ENCODE measurements around the gene NAE1. TPM values are rescaled to one million over a fixed set of nuclear protein-coding genes. Genes with fewer than 3 reads are reported as not detected.

NAE1 gene
- total RNA-seq, 1 experiment from 2014 or later: 70.7 TPM

DNA sequence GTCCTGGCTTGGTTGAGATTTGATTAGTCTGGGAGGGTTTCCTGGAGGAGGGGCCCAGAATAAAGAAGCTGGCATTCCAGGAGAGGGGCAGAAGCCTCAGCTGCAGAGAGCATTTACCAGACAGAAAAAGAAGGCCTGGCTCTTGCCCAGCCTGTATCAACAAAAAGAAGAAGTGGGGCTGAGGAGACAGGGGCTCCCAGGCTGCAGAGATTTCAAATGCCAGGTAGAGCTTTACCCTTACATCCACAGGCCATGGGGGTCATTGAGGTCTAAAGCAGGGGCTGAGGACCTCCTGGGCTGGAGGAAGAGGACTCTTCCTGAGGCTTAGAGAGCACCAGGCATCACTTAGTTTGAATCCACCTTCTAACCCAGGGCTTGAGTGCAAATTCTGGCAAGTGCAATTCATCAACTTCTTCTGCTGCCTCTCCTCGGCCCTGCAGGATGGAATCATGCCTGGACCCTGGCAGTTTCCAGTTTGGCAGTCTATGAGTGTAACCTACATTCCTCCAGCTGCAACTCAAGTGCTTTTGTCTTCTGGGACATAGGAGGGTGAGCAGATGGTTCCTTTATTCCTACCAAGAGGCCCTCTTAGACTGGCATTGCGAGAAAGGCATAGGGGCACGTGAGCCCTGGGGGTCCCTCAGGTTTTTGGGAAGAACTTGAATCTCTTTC lies 28.8 kb upstream of the NAE1 start:
- Histone ChIP-seq H3K27ac (ENCODE audit: low read length) (no peak overlapping the region), H3K4me3 (ENCODE audit: low read depth in 2 of 2, low read length in 2 of 2) (no peak overlapping the region), H3K9me3 (ENCODE audit: control insufficient read depth, insufficient read depth, low read depth, low read length) (no peaks in the 10 kb centered on the region), H3K4me1 (ENCODE audit: control insufficient read depth, insufficient read depth, low read length) (no peaks in the 10 kb centered on the region), H3K36me3 (ENCODE audit: control insufficient read depth, insufficient read depth, low read length) (no peaks in the 10 kb centered on the region), H3K27me3 (ENCODE audit: control insufficient read depth, insufficient read depth, low read length) (no peaks in the 10 kb centered on the region)
- ATAC-seq (no peak), DNase-seq (ENCODE audit: low read depth, low spot score) (no peak)
- no peak for TF ChIP-seq SIN3A (IDR thresholded peaks at IDR 0.05; ENCODE audit: borderline replicate concordance, insufficient read depth, low read depth, low read length)
- TF ChIP-seq CTCF (IDR thresholded peaks at IDR 0.05): no peak
- TF ChIP-seq, protein P1, sequence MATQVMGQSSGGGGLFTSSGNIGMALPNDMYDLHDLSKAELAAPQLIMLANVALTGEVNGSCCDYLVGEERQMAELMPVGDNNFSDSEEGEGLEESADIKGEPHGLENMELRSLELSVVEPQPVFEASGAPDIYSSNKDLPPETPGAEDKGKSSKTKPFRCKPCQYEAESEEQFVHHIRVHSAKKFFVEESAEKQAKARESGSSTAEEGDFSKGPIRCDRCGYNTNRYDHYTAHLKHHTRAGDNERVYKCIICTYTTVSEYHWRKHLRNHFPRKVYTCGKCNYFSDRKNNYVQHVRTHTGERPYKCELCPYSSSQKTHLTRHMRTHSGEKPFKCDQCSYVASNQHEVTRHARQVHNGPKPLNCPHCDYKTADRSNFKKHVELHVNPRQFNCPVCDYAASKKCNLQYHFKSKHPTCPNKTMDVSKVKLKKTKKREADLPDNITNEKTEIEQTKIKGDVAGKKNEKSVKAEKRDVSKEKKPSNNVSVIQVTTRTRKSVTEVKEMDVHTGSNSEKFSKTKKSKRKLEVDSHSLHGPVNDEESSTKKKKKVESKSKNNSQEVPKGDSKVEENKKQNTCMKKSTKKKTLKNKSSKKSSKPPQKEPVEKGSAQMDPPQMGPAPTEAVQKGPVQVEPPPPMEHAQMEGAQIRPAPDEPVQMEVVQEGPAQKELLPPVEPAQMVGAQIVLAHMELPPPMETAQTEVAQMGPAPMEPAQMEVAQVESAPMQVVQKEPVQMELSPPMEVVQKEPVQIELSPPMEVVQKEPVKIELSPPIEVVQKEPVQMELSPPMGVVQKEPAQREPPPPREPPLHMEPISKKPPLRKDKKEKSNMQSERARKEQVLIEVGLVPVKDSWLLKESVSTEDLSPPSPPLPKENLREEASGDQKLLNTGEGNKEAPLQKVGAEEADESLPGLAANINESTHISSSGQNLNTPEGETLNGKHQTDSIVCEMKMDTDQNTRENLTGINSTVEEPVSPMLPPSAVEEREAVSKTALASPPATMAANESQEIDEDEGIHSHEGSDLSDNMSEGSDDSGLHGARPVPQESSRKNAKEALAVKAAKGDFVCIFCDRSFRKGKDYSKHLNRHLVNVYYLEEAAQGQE (IDR thresholded peaks at IDR 0.05; ENCODE audit: insufficient read depth in 1 of 2, low read depth in 2 of 2, low read length in 1 of 2): no peak
- no peak for TF ChIP-seq TCF7L2 (IDR thresholded peaks at IDR 0.05; ENCODE audit: low read depth, low read length)
- no peak for TF ChIP-seq POLR2AphosphoS5 (IDR thresholded peaks at IDR 0.05; ENCODE audit: low read depth, low read length)
- in situ Hi-C loops (cut with HindIII; ENCODE audit: low pct_unique_long_range_greater_than_20kb, low sequenced_read_pairs): no loop called here
- BruUV-seq (replicated peaks): no TSS peak
- intact Hi-C loops (cut with micrococcal nuclease; ENCODE audit: unreplicated experiment): no loop called here
- POLR2A ChIA-PET: no interaction called here
- CTCF ChIA-PET: interaction anchor here (1.1 kb wide), 1 partner anchor 29 kb away, joined by 4 read pairs; the partner anchor contains the start of gene NAE1

- intact Hi-C loops (cut with micrococcal nuclease; ENCODE audit: unreplicated experiment): no loop called here
- TF ChIP-seq TCF7L2 (IDR thresholded peaks at IDR 0.05; ENCODE audit: low read depth, low read length) (no peak), SIN3A (IDR thresholded peaks at IDR 0.05; ENCODE audit: borderline replicate concordance, insufficient read depth, low read depth, low read length) (no peak), CTCF (IDR thresholded peaks at IDR 0.05) (no peak), POLR2AphosphoS5 (IDR thresholded peaks at IDR 0.05; ENCODE audit: low read depth, low read length) (no peak)
- TF ChIP-seq, protein P1 (IDR thresholded peaks at IDR 0.05; ENCODE audit: insufficient read depth in 1 of 2, low read depth in 2 of 2, low read length in 1 of 2): no peak
- no TSS peak for BruUV-seq (replicated peaks)
- H3K4me1 ChIP-seq (ENCODE audit: control insufficient read depth, insufficient read depth, low read length): no peaks in the 10 kb centered on the region
- POLR2A ChIA-PET: no interaction called here
- no peaks in the 10 kb centered on the region for H3K36me3 ChIP-seq (ENCODE audit: control insufficient read depth, insufficient read depth, low read length)
- in situ Hi-C loops (cut with HindIII; ENCODE audit: low pct_unique_long_range_greater_than_20kb, low sequenced_read_pairs): no loop called here
- H3K27ac ChIP-seq (ENCODE audit: low read length): no peak overlapping the region
- CTCF ChIA-PET: interaction anchor here (0.7 kb wide), 1 partner anchor 14 kb away, joined by 11 read pairs; no protein-coding TSS in a partner anchor
- no peaks in the 10 kb centered on the region for H3K9me3 ChIP-seq (ENCODE audit: control insufficient read depth, insufficient read depth, low read depth, low read length)
- H3K4me3 ChIP-seq (ENCODE audit: low read depth in 2 of 2, low read length in 2 of 2): no peak overlapping the region
- peak; percentile 88 for ATAC-seq
- no peaks in the 10 kb centered on the region for H3K27me3 ChIP-seq (ENCODE audit: control insufficient read depth, insufficient read depth, low read length)
- DNase-seq (ENCODE audit: low read depth, low spot score): no peak
Measured at GRCh38 chr16:66858740-66859396, 28.1 kb upstream of the NAE1 start.
